Mucosa of gallbladder (tissue), 1 donor: Measurements from ENCODE around the gene AVPR2. TPM values are rescaled to one million over a fixed set of nuclear protein-coding genes. Genes with fewer than 3 reads are reported as not detected.

Source experiments
- DNase-seq: peaks from one replicate; pipeline ENCODE4 v3.0.0-alpha.2; 2020; ENCODE audit warnings: low spot score
- total RNA-seq: library from RNA; stranded (reverse); gene quantifications from one replicate; pipeline ENCODE4 v1.2.1, GENCODE V29; 2021
- donor health status: DM: no; HTN: no; CAD: no.

Gene AVPR2
- total RNA-seq, 1 donor from 2014 or later: 1.1 TPM

DNA sequence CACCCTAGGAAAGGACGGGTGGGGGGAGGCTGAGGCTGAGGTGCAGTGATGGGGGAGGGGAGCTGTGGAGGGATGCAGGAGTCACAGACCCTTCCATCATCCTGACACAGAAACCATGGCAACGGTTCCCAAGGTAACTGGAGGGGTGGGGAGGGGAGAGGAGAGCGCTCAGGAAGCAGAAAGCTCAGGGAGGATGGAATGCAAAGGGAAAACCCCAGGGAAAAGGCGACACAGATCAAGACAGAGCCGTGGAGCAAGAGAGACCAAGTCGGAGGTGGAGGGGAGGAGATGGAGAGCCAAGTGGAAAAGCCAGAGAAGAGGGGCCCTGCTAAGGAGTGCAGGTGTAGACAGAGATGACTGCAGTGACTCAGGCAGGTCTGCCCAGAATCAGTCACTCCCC is 33.0 kb upstream of the AVPR2 start:
- no peak for DNase-seq

DNA sequence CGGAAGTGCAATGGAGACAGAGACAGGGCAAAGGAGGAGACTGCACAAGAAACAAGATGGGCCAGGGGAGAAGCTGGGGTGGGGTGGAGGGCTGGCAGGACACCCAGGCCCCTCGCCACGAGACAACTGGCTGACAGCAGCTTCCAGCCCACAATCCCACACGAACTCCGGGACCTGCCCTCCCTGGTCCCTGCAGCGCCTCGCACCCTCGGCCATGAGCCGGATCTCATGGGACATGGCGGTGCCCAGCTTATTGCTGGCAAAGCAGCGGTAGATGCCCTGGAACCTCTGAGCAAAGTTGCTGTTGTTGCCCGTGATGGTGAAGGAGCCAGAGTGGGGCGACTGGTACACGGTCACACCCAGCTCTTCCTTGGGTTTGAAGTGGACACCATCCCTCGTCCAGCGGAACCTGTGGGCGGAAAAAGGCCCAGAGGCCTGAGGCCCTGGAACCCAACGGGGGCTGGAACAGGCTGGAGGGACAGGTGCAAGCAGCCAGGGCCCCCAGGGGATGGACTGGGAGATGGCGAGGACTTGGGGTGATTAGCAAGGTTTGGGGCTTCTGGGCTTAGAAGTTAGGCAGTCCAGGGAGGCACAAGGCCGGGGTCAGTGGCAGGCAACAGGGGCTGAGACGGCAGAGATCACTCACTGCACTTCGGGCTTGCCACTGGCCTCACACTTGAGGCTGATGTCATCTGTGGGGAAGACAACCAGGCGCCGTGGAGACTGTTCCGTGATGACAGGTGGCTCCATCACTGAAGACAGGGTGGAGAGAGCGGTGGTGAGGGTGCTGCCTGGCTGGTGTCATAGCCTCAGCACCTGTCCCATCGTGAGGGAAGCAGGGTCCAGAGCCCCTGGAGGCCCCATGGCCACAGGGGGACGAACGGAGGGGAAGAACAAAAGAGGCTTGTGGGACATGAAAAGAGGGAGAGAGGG is 32.3 kb upstream of the AVPR2 start:
- no peak for DNase-seq

DNA sequence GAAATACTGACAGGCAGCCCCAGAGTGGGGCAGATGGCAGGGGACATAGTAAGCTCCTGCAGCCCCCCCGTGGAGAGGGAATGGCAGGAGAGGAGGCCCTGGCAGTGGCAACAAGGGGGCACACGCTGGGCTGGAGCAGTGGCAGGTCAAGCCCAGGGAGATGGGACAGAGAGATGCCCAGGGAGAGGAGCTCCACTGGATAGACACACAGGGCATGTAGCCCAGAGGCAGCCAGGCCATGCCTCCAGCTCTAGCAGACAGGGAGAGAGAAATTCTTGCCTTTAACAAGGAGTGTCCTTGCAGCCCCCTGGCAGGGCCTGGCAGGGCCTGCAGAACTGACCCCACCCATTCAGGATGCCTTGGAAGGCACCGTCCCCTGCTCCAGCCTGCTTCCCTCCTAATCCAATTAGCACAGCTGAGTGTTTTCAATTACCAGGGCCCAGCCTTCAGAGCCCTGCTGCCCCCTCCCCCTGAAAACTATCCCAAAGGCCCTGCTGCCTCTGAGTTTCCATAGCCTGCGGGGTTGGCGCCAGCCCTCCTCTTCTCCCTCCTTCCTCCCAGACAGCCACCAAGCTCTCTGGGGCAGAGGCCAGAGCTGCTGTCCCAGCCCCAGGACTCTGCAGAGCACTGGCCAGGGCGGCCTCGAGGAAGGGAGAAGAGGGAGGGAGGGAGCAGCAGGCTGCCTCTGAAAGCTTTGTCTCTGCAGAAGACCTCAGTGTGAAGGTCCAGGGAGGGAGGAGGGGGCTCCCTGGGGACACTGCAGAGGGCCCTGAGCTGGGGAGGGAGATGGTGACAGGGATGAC is 31.0 kb upstream of the AVPR2 start:
- no peak for DNase-seq

DNA sequence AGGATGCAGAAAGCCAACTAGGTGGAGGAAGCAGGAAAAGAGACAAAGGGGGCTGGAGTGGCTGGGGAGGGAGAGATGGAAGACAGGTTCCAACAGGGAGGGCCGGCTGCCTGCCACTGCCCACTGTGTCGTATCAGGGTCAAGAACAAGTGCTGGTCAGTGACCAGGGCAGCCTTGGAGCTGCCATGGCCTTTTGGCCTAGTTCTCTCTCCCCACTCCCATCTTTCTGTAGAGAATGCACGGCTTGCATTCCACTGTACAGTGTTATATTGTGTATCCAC is 30.4 kb upstream of the AVPR2 start:
- no peak for DNase-seq

DNA sequence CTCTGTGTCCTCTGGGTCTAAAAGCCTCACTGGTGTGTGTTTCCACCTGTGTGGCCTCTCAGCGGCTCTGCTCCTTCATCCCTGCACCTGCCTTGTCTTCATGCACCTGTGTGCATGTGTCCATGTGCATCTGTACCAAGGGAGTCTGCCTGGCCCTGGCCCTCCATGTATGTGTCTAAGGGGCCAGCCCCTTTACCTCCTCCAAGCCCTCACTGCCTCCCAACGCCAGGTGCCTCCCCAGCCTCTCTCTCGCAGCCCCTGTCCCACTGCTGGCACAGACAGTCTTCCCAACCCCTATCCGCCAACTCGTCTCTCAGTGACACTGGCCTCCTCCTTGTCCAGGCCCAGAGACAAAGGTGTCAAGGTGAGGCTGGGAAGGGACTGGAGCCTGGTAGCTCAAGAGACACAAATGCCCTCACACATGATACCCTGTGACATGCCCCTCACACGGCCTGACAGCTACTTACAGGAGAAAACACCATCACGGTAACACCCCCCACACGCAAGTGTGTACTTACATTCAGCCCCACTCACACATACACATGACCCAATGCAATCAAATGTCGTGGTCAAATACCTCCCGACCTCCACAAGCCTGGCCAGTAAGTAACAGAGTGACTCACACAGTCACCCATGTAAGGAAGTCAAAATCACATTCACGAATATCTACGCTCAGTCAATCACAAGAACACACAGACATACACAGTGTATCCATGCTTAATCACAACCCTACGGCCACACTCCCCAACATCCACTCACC is 29.9 kb upstream of the AVPR2 start:
- no peak for DNase-seq

DNA sequence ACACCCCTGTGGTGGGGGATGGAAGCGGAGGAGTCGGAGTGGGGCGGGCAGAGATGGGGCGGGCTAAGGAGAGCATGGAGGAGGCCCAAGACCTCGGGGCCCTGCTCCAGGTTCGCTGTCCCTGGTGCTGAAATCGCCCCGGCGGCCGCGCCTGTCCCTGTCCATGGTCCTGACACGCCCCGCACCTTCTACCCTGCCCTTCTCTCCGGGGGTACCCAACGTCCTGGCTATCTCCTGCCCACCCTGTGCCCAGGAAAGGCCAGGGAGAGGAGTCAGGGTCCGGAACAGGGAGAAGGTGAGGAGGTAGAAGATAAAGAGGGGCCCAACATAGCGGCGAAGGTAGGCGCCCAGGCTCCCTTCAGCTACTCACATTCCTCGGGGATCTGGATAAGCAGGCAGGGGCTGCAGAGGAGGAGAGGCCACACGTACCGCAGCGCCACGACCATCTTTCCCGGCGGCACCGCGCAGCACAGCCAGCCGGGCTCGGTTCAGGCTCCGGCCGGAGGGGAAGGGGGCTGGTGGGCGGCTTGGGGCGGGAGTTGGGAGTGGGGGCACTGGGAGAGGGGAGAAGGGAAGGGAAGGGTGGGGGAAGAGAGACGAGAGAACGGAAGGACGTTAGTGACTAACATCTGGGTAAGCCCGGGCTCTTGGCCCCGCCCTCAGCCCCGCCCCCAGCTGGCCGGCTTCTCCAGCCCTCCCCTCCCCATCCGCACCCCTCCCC is 28.9 kb upstream of the AVPR2 start:
- peak; percentile 51 for DNase-seq

DNA sequence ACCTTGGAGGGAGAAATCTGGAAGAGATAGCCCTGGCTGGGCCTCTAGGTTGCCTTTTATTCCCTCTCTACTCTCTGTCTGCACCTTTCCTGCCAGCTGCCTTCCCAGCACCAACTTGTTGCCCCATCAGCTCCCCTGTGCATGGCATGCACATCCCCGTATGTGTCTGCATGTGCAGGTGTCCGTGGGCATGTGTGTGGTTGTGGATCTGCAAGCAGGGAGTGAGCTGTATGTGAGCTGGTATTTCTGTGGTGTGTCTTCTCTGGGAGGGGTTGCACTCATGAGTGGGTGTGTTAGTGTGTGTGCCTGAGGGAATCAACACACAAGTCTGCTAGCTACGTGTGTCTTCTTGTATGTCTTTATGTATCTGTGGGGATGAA is 28.4 kb upstream of the AVPR2 start:
- no peak for DNase-seq

DNA sequence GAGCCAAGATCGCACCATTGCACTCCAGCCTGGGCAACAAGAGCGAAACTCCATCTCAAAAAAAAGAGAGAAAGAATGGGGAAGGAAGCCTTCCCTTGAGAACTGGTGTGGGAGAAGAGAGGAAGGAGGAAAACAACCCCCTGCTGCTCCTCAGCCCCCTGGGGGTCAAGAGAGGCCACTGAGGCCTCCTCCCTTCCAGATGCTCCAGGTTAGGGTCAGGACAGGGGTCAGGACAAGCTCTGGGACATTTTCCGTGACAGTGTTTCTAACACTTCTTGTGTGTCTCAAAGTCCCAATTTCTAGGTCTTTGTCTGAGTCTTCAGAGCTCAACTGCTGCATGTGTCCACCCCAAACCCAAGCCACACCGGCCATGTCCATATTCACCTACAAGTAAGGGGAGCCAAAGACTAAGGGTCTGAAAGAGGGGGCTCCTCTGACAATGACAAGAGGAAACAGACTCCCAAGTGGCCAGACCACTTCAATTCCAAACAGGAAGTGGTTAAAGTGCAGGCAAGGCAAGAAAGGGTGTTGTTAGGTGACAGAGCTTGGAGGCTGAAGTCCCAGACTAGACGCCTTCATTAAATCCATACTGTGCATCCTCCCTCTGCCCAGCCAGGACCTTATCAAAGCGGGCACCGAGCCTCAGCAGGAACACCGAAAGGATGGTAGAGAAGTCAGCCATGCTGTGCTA is 26.8 kb upstream of the AVPR2 start:
- no peak for DNase-seq

DNA sequence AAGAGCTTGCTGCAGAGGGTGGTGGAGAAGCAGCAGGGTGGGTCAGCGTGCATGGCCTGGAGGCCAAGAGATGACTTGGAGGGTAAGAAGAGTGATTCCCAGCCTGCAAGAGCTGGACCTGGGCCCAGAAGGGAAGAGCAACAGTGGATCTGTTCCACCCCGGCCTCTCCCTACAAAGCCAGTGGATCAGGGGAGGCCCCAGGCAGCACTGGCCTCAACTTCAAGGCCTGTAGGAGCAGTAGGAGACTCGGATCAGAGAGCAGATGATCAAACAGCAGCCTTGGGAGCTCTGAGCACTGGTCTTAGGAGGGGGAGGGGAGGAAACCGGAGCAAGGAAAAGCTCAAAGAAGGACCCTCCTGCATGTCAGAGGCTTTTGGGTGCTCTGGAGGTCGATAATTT is 26.1 kb upstream of the AVPR2 start:
- no peak for DNase-seq

DNA sequence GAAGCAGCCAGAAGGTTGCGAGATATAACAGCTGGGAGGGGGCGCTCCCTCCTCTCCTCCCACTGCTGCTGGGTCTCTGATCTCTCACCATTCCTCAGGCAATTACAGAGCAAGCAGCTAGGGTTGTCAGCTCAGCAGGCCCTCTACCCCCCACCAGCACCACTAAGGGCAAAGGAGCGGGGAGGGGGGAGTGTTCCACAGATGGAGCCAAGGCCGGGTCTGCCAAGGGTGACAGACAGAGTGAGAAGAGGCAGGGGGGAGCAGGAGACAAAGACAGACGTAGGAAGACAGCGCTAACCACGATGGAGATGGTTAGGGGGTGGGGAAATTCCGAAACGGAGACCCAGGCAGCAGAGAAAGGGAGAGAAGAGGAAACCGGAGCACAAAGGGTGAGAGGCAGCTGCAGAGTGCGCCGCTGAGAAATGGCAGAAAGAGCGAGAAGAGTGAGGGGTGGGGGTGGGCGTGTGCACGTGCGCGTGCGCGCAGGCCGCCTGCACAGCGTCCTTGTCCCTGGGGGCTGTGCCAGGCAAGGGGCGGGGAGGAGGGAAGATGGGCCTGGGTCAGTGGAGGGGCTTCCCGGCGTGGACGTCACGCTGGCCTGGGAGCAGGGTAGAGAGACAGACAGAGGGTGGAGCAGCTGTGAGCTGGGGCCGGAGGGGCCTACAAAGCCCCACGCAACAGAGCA is 25.4 kb upstream of the AVPR2 start:
- no peak for DNase-seq

DNA sequence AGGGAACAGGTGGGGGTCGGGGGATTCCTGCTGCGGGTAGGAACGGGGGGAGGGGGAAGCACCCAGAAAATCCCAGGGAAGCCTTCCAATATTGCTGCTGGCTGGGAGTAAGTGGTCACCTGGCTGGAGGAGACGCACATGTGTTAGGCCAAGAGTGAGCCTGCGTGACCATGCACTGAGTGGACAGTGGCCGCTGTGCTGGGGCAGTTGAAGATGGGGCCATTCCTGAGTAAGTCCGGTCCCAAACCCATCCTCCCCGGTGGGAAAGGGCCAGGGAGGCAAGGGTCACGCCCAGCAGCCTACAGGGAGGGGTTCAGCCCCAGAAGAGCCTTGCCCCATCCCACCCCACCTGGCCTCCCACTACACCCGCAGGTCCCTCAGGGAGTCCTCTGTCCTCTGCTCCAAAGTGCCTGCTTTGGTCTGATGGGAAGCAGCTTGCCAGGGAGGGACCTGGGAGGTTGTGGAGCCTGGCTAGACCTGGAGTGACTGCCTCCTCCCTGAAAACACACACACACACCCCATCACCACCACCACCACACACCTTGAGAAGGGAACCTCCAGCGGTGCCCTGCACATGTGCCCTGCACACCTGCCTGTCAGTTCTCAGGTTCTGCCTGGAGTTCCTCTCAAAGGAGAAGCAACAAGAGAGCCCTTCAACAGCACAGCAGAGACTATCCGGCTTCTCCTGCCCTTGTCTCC is 24.6 kb upstream of the AVPR2 start:
- no peak for DNase-seq

DNA sequence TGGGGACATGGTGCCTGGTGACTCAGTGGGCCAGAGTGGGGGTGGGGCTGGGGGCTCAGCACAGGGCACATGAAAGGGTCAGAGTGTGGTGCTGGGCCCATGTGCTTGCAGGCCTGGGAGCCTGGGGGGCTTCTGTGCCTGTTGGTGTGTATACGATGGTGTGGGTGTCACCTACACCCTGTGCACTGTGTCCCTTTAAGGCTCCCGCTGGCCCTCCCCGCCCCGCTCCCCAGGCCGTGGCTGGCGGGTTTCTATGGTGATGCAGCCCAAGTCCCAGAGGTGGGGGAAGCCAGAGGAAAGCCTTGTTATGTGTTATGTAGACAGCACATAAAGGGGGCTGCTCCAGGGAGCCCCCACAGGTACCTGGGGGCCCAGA is 24.0 kb upstream of the AVPR2 start:
- DNase-seq: no peak

DNA sequence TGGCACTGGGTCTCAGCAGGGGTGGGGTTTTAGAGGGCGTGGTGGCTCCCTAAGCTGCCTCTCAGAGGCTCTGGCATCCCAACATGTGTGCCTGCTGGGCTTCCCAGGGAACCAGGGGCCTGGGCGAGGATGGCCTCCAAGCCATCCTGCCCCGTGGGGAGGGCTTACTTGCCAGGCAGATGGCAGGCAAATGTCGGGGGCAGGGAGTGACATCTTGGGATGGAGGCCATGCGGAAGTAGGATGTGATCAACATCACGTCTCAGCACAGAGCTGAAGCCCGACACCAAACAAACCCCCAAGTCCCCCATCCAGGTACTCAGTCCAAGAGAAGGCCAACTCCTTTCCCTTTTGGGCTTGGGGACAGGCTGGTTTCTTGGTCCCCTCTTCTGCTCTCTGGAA is 23.2 kb upstream of the AVPR2 start:
- no peak for DNase-seq

DNA sequence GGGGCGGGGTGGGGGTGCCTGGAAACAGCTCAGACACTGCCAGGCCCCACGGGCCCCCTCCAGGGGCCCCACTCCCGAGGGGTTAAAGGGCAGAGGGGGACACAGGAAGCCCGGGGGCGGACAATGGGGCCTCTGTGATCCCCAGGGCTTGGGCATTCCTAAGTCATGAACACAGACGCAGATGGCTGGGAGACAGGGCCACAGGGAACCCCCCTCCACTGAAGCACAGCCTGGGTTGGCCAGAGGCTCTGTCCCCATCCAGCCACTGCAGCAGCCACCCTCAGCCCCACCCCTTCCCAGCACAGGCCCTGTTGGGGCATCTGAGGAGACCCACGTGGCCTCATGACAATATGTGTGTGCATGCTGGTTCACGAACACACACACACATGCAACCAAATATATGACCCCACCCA is 22.4 kb upstream of the AVPR2 start:
- DNase-seq: no peak

DNA sequence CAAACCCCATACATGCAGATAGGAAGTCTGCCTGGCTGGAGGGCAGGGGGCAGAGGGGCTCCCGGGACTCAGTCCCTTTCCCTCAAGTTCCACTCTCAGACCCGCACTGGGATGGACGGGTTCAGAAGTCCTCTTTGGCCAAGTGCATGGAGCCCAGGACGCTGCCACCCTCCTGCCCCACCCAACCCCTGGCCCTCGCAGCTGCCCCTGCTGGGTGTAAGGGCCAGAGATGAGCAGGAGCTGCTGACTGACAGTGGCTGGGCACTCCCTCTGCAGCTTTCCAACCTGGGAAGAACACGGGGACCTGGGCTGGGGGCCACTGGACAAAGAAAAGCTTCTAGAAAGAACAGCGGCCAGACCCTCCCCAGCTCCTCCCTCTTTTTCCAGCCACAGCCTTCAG is 21.9 kb upstream of the AVPR2 start:
- DNase-seq: no peak

DNA sequence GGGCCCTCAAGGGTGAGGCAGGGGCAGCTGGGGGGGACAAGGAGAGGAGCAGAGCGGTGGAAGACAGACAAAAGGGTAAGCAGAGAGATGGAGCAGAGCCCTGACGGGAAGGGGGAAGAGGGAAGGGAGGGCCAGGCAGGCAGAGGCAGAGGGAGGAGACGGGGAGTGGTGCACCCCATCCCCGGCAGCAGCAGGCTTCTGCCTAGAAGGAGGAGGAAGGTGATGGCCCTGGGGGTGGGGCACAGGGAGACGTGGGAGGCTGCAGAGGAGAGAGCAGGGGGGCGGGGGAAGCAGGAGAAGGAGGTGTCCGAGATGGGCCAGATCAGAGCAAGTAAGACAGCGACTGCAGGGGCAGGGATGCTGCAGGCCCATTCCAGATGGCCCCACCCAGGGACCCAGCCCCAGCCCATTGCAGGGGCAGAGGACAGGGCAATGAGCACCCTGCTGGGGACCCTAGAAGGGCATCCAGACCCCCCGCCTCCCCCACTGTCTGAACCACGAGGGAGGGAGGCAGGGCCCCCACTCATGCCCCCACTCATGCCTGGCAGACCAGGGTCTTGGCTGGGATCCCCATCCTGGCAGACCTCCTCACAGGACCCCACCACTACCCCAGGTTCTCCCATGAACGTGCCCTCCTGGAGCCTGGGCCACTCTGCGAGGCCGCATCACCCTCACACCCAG is 21.2 kb upstream of the AVPR2 start:
- DNase-seq: no peak

DNA sequence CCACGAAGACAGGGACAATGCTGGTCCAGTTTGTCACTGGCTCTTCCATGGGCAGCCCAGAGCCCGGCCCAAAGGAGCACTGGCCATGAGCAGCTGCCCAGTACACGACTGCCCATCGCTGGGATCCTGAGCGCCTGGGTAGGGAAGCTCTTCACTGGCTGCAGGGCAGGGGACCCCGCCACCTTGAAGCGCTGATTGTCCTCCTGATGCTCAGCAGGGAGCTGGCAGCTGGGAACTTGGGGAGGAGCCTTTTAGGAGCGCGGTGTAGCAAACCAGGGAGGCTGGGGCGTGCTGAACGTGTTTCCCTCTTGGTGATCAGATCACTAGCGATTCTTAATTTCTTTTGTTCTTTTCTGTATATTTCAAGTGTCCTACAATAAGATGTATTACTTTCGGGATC is 20.3 kb upstream of the AVPR2 start:
- DNase-seq: no peak

DNA sequence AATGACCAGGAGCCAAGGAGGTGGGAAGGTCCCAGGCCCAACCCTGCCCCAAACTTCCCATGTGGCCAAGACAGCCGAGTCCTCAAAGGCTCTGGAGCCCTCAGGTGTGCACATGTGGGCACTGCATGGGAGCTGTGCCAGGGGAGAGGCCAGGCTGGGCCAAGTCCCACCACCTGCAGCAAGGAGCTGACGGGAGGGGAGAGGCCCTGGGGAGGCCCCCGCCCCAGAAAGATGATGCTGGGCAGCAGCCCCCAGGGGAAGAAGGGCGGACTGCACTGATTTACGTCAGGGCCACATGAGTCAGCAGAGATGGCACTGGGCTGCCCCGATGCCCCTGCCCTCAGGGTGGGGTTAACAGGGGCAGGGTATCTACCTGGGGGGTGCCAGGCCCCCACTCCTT is 19.9 kb upstream of the AVPR2 start:
- DNase-seq: no peak

DNA sequence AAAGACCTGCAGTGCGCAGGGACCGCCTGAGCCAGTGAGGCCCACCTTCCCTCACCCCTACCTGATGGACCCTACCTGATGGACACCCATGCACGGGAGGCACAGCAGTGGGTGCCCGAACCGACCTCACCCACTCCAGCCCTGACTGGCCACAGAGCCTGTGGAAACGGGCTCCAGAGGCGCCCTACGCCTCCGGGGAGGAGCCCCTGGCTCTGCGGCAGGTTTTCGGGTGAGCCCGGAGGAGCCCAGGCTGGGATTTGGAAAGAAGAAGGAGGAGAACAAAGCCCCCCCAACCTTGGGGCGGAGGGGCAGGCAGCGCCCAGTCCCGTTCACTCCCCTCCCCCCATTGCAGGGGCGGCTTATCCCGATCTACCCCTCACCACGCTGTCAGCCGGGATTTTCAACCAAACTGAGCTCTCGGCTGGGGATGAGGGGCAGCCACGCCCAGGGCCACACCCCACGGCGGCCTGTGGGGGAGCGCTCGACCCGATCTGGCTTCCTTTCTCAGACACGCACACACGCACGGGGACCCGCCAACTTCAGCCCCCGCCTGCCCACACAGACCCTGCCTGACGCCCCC is 19.2 kb upstream of the AVPR2 start:
- no peak for DNase-seq
